Stimulated activated CD4-positive, alpha-beta T cell treated with anti-CD3 and anti-CD28 coated beads, Interleukin-15, amount 100 ng/mL, for 24 hours (primary cell): ENCODE results near the gene PCNX4.

ENCODE experiments used
- DNase-seq: peaks from one replicate; pipeline ENCODE4 v3.0.0-alpha.2; 2020

PCNX4 gene

GRCh38 chr14:60106339-60106738 is 14.6 kb downstream of the PCNX4 start:
- no peak for DNase-seq

DNA sequence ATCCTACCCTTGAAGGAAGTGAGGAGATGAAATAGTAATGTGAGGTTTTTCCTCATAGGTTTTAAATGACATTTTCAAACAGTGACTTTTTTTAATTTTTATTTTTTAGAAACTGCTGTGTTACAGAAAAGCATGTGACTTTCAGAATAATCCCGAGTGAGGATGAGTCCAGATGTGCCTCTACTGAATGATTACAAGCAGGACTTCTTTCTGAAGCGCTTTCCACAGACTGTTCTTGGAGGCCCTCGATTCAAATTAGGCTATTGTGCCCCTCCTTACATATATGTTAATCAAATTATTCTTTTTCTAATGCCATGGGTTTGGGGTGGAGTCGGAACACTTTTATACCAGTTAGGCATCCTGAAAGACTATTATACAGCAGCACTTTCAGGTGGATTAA is 15.8 kb downstream of the PCNX4 start:
- no peak for DNase-seq

DNA sequence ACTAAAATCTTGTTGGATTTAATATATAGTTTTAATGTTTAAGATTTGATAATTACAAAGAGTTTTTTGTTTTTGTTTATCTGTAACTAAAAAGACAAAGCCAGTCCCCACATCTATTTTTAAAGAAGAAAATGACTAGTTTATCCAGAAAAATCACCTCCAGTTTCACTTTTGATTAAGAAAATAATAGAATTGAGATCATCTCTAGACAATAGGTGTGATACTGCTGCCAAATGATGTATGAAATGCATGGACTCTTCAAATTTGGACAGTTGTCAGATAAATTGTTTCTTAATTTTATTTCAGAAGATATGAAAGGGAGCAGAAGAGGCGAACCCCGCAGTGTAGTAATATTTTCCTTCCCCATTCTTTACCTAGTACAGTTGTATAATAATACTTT is 20.0 kb downstream of the PCNX4 start:
- DNase-seq = no peak

- DNase-seq = no peak
Measured at GRCh38 chr14:60114881-60115280, 23.2 kb downstream of the PCNX4 start.

GRCh38 chr14:60116181-60116580 is 24.5 kb downstream of the PCNX4 start:
- no peak for DNase-seq

GRCh38 chr14:60125918-60126317 is 34.2 kb downstream of the PCNX4 start:
- DNase-seq = no peak

GRCh38 chr14:60133487-60133886 is 41.8 kb downstream of the PCNX4 start:
- DNase-seq = no peak

- no peak for DNase-seq
Measured at GRCh38 chr14:60134702-60135101, 43.0 kb downstream of the PCNX4 start.

DNA sequence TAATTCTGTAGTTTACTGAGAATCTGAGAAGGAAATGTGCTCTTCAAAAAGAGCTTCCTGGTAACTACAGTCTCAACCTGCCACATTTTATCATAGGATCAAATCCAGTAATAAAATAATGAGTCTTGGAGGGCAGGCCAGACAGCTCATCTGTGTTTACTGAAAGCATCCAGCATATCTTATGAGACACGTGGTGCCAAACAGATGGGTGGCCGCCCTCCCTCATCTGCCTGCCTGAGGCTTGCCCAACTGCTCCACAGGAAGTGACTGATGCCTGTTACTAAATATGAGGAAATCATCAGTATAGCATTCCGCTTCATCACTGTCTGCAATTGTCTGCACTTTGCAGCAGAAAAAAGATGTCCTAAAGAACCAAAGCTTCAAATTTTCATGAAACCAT is 60.0 kb downstream of the PCNX4 start:
- DNase-seq = peak; percentile 73

- no peak for DNase-seq
Measured at GRCh38 chr14:60153991-60154390, 62.3 kb downstream of the PCNX4 start.

DNA sequence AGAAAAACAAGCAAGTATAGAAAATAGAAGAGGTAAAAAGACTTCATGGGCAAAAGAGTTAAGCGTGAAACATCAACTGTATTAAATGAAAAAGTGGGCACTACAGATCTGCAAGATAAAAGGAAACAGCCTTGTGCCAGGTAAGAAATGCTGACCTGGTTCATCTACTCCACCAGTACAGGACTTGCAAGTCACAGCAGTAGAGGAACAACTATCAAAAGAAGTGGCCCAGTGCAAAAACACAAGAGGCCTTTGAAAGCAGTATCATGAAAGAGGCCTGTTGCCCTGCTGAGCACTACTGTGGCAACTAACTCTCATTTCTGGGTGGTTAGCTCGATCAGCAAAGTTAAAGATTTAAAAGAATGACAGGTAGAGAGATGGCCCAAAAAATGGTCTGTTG is 62.9 kb downstream of the PCNX4 start:
- DNase-seq = no peak

GRCh38 chr14:60160422-60160821 is 68.7 kb downstream of the PCNX4 start:
- no peak for DNase-seq

- no peak for DNase-seq
Measured at GRCh38 chr14:60161196-60162107, 69.7 kb downstream of the PCNX4 start.

DNA sequence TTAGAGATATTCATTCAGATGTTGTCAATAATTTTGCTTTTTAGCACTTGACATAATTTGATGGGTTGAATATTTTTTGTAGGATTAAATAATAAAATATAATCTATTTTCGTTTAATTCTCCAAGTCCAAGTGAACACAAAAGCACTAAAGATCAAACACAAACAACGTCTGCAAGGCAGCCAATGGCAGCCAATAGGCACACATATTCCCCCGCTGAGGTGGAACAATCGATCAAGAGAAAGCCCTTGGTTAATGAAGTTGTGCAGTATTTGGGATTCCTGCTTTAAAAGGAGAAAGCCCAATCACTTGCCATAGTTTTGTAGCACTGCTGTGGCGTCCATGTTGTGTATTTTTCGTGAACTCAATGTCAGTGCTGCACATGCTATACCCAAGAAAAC is 72.0 kb downstream of the PCNX4 start:
- no peak for DNase-seq

GRCh38 chr14:60164404-60164711 is 72.6 kb downstream of the PCNX4 start:
- DNase-seq = no peak

DNA sequence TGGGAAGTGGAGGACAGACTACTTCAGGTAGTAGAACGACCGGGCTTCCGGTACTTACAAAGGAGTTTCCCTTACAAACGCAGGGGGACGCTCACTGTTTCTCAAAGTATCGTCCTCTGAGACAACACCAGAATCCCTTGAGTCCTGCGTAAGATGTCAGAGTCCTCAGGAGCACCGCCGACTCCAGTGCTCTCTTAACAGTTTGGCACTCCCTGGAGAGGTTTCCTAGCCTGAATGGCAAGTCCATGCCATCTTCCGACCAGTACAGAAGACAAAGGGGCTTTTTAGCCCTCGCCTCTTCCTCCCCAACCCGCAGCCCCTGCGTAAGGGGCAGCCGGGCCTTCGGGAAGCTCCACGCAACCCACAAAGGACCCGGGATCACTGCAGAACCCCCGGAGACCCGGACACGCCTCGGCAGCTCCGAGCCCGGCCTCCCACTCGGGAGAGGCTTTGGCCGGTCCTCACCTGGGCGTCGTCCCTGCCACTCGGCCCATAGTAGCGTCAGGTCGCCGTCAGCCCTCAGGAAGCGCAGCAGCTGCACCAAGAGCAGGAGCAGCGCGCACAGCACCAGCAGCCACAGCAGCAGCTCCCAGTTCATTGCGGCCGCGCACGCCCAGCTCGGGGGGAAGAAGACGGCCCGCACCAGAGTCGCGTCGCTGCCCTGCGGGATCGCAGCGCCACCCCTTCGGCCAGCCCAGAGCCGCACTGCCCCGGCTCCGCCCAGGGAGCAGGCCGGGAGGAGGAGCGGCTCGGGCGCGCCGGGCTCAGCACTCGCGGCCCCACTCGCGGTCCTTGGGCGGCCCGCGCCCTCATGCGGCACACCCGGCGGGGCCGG is 73.2 kb downstream of the PCNX4 start, which contains the start of gene DHRS7:
Gene DHRS7, minus strand, starts transcription at position 687 of the 835 bp plus-strand sequence. Its CDS starts 89 bp downstream, at position 598.
- peak; percentile 83 for DNase-seq

DNA sequence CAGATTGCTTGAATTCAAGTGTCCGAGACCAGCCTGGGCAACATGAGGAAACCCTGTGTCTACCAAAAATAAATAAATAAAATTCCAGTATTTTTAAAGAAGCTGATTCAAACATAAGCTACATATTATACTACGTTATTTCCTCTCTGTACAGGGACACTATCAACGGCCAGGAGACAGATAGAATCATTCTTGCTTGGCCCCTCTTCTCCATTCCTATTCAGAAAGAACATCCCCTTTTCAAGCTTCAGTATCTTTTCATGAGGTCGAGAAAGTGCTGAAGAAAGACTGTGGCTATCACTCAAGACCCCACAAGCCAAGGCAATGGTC is 73.8 kb downstream of the PCNX4 start:
- no peak for DNase-seq

- no peak for DNase-seq
Measured at GRCh38 chr14:60166142-60166541, 74.4 kb downstream of the PCNX4 start.

GRCh38 chr14:60169722-60170121 is 78.0 kb downstream of the PCNX4 start:
- no peak for DNase-seq

DNA sequence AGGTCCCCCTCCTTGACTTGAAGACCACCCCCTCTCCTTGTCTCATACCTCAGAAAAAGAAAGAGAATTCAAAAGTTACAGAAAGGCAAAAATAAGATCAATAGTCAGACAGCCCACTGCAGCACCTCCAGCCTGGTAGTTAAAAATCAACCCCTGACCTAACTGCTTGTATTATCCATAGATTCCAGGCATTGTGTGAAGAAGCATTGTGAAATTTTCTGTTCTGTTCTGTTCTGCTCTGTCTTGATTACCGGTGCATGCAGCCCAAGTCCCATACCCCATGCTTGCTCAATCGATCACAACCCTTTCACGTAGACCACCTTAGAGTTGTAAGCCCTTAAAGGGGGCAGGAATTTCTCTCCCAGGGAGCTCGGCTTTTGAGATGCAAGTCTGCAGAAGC is 79.2 kb downstream of the PCNX4 start:
- DNase-seq = no peak

DNA sequence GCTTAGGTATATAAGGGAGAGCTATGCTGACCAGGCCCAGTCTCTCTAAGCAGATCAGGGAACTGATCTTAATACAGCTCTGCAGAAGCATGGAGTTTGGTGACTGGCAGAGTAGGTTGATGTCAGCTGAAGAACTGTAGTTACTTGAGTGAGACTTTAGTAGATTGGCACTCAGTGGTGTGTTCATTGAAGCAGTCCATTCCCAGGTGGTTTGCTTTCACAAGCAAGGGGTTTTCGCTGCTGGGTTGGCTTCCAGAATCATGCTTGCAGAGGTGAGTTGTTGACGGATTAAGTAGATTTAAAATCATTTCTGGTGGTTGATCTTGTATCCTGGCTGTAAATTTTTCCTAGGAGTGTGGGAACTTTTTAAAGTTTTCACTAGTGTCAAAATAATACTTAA is 80.0 kb downstream of the PCNX4 start:
- no peak for DNase-seq

GRCh38 chr14:60174352-60175254 is 82.9 kb downstream of the PCNX4 start:
- no peak for DNase-seq

- DNase-seq = no peak
Measured at GRCh38 chr14:60175255-60175902, 83.7 kb downstream of the PCNX4 start.
